Measurements from ENCODE around the gene GBX2.
A peak's percentile ranks its signal among the peaks of the same experiment; 100 is the strongest.

GBX2 gene

GRCh38 chr2:236164925-236165841 lies 3.0 kb downstream of the GBX2 start:
- Mint-ChIP-seq H3K4me1 (peaks cover 10% of the 10 kb centered on the region), H3K27ac (no peak overlapping the region), H3K4me3 (peak overlapping the region; percentile 26), H3K9me3 (no peaks in the 10 kb centered on the region), H3K36me3 (peaks cover 17% of the 10 kb centered on the region)
- DNase-seq (ENCODE audit: low spot score in 2 of 2) (no peak), ATAC-seq (no peak)

- Mint-ChIP-seq H3K27ac (no peak overlapping the region), H3K4me3 (peak overlapping the region; percentile 26), H3K4me1 (peaks cover 11% of the 10 kb centered on the region), H3K9me3 (no peaks in the 10 kb centered on the region), H3K36me3 (peaks cover 9% of the 10 kb centered on the region)
- DNase-seq (ENCODE audit: low spot score in 2 of 2) (no peak), ATAC-seq (no peak)
These were observed 3.8 kb downstream of the GBX2 start for GRCh38 chr2:236164201-236164924.

- no peak for ATAC-seq
- H3K4me3 Mint-ChIP-seq, result no peak overlapping the region
- no peaks in the 10 kb centered on the region for H3K9me3 Mint-ChIP-seq
- H3K27ac Mint-ChIP-seq, result no peak overlapping the region
- no peak for DNase-seq (ENCODE audit: low spot score in 2 of 2)
- peaks cover 16% of the 10 kb centered on the region for H3K4me1 Mint-ChIP-seq
- H3K36me3 Mint-ChIP-seq, result peaks cover 6% of the 10 kb centered on the region
These were observed 4.5 kb downstream of the GBX2 start for GRCh38 chr2:236163471-236164200.

GRCh38 chr2:236162882-236163470 lies 5.2 kb downstream of the GBX2 start:
- Mint-ChIP-seq H3K4me1 (peaks cover 16% of the 10 kb centered on the region), H3K36me3 (peaks cover 6% of the 10 kb centered on the region), H3K27ac (no peak overlapping the region), H3K9me3 (no peaks in the 10 kb centered on the region), H3K4me3 (no peak overlapping the region)
- no peak for ATAC-seq
- no peak for DNase-seq (ENCODE audit: low spot score in 2 of 2)

- Mint-ChIP-seq H3K9me3 (no peaks in the 10 kb centered on the region), H3K27ac (no peak overlapping the region), H3K4me1 (peaks cover 16% of the 10 kb centered on the region), H3K36me3 (peaks cover 6% of the 10 kb centered on the region), H3K4me3 (no peak overlapping the region)
- no peak for ATAC-seq
- no peak for DNase-seq (ENCODE audit: low spot score in 2 of 2)
These were observed 5.9 kb downstream of the GBX2 start for GRCh38 chr2:236162031-236162845.

- Mint-ChIP-seq H3K9me3 (no peaks in the 10 kb centered on the region), H3K27ac (no peak overlapping the region), H3K36me3 (peaks cover 2% of the 10 kb centered on the region), H3K4me3 (no peak overlapping the region), H3K4me1 (peaks cover 11% of the 10 kb centered on the region)
- DNase-seq (ENCODE audit: low spot score in 2 of 2) (no peak), ATAC-seq (no peak)
These were observed 6.7 kb downstream of the GBX2 start for GRCh38 chr2:236161531-236161930.

- Mint-ChIP-seq H3K36me3 (no peaks in the 10 kb centered on the region), H3K4me1 (peaks cover 6% of the 10 kb centered on the region), H3K9me3 (no peaks in the 10 kb centered on the region), H3K4me3 (no peak overlapping the region), H3K27ac (no peak overlapping the region)
- DNase-seq (ENCODE audit: low spot score in 2 of 2) (no peak), ATAC-seq (no peak)
These were observed 7.1 kb downstream of the GBX2 start for GRCh38 chr2:236161082-236161462.

GRCh38 chr2:236160366-236161081 lies 7.7 kb downstream of the GBX2 start:
- Mint-ChIP-seq H3K4me1 (peaks cover 6% of the 10 kb centered on the region), H3K27ac (no peak overlapping the region), H3K9me3 (no peaks in the 10 kb centered on the region), H3K36me3 (no peaks in the 10 kb centered on the region), H3K4me3 (no peak overlapping the region)
- DNase-seq (ENCODE audit: low spot score in 2 of 2), result no peak
- no peak for ATAC-seq

- DNase-seq (ENCODE audit: low spot score in 2 of 2) (no peak), ATAC-seq (no peak)
- peaks cover 6% of the 10 kb centered on the region for H3K4me1 Mint-ChIP-seq
- no peaks in the 10 kb centered on the region for H3K9me3 Mint-ChIP-seq
- H3K36me3 Mint-ChIP-seq, result no peaks in the 10 kb centered on the region
- no peak overlapping the region for H3K27ac Mint-ChIP-seq
- no peak overlapping the region for H3K4me3 Mint-ChIP-seq
These were observed 8.4 kb downstream of the GBX2 start for GRCh38 chr2:236159778-236160170.

GRCh38 chr2:236158969-236159777 lies 9.0 kb downstream of the GBX2 start:
- Mint-ChIP-seq H3K27ac (no peak overlapping the region), H3K4me3 (no peak overlapping the region)

GRCh38 chr2:236157815-236158498 lies 10.2 kb downstream of the GBX2 start:
- ATAC-seq (no peak), DNase-seq (ENCODE audit: low spot score in 2 of 2) (no peak)
- Mint-ChIP-seq H3K4me3 (no peak overlapping the region), H3K36me3 (no peaks in the 10 kb centered on the region), H3K9me3 (peaks cover 3% of the 10 kb centered on the region), H3K4me1 (peaks cover 6% of the 10 kb centered on the region), H3K27ac (no peak overlapping the region)

More at GRCh38 chr2:236158969-236159777, 9.0 kb downstream of the GBX2 start:
- no peaks in the 10 kb centered on the region for H3K9me3 Mint-ChIP-seq
- ATAC-seq, result no peak
- peaks cover 6% of the 10 kb centered on the region for H3K4me1 Mint-ChIP-seq
- H3K36me3 Mint-ChIP-seq, result no peaks in the 10 kb centered on the region
- DNase-seq (ENCODE audit: low spot score in 2 of 2), result no peak

GRCh38 chr2:236157366-236157765 lies 10.8 kb downstream of the GBX2 start:
- Mint-ChIP-seq H3K36me3 (no peaks in the 10 kb centered on the region), H3K4me3 (no peak overlapping the region), H3K9me3 (peaks cover 7% of the 10 kb centered on the region), H3K4me1 (peaks cover 6% of the 10 kb centered on the region), H3K27ac (no peak overlapping the region)
- ATAC-seq, result no peak
- DNase-seq (ENCODE audit: low spot score in 2 of 2), result no peak

GRCh38 chr2:236156860-236157194 lies 11.4 kb downstream of the GBX2 start:
- Mint-ChIP-seq H3K4me1 (peaks cover 6% of the 10 kb centered on the region), H3K36me3 (no peaks in the 10 kb centered on the region), H3K4me3 (no peak overlapping the region), H3K27ac (no peak overlapping the region), H3K9me3 (peaks cover 7% of the 10 kb centered on the region)
- no peak for DNase-seq (ENCODE audit: low spot score in 2 of 2)
- ATAC-seq, result no peak

Data from stimulated activated effector memory CD8-positive, alpha-beta T cell treated with anti-CD3 and anti-CD28 coated beads, Interleukin-12 subunit alpha, Interleukin-12 subunit beta, amount 100 ng/mL, for 72 hours (primary cell).